GM18517 (cell line): ENCODE data around the gene SH2D3A.
"Not testable (repeated sequence)": the region's sequence is repeated elsewhere in the genome, so short reads cannot be mapped to it uniquely, and the experiment has no call there.

Experiments used
- ATAC-seq: cut with Tn5 transposase; IDR thresholded peaks from one replicate; pipeline ENCODE4 v1.9.1; 2021; ENCODE audit warnings: mild to moderate bottlenecking, moderate library complexity; ENCODE audit not compliant: unreplicated experiment

The SH2D3A gene

GRCh38 chr19:6710273-6711077, 56.8 kb downstream of the SH2D3A start:
- no peak for ATAC-seq

GRCh38 chr19:6709549-6709948, 57.7 kb downstream of the SH2D3A start:
- no peak for ATAC-seq

- ATAC-seq = not testable (repeated sequence)
These were observed 58.3 kb downstream of the SH2D3A start for GRCh38 chr19:6708913-6709312.

GRCh38 chr19:6708346-6708745, 58.9 kb downstream of the SH2D3A start:
- no peak for ATAC-seq

- no peak for ATAC-seq
These were observed 59.6 kb downstream of the SH2D3A start for GRCh38 chr19:6707658-6708018.

GRCh38 chr19:6707011-6707657, 60.1 kb downstream of the SH2D3A start:
- no peak for ATAC-seq

GRCh38 chr19:6706633-6706958, 60.6 kb downstream of the SH2D3A start:
- ATAC-seq = no peak

DNA sequence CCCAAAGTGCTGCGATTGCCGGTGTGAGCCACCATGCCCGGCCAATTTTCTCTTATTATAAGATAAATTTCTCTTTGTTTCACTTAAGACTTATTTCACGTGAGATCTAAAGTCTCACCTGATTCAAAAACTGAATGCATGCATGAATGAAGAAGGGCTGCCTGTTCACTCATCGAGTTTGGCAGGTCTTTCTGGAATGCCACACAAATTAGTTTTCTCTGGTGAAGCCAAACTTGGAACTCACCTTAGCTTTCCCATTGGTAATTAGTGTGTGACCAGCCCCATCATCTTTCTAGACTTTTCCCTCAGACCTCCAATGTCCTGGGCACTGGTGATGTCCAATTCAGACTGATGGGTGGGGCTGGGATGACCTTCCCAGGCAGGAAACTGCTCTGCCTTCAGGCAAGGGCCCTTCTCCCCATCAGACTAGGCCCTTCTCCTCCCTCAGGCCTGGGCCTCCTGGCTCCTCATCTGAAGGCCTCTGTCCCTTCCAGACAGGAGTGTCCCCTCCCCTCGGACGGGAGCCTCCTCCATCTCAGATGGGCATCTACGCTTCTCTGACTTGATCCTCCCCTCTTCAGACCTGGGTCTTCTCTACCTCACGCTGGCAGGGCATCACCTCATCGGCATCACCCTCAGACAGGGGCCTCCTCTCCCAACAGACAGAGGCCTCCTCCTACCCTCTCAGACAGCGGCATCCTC, 61.2 kb downstream of the SH2D3A start:
- no peak for ATAC-seq
